ENCODE data around the gene MYO1D. TPM values are rescaled to one million over a fixed set of nuclear protein-coding genes. Genes with fewer than 3 reads are reported as not detected.

Gene MYO1D
- total RNA-seq, 1 donor from 2014 or later = 11.9 TPM

GRCh38 chr17:32831627-32832243 is 45.2 kb downstream of the MYO1D start:
- H3K4me1 Mint-ChIP-seq = peaks cover 4% of the 10 kb centered on the region
- DNase-seq (ENCODE audit: low read depth, low spot score) = no peak
- no peak overlapping the region for H3K27ac Mint-ChIP-seq (ENCODE audit: unreplicated experiment)
- H3K9me3 Mint-ChIP-seq = peaks cover 3% of the 10 kb centered on the region
- H3K36me3 Mint-ChIP-seq (ENCODE audit: low read depth) = no peaks in the 10 kb centered on the region
- H3K27me3 Mint-ChIP-seq (ENCODE audit: low read depth) = no peaks in the 10 kb centered on the region
- H3K4me3 Mint-ChIP-seq = no peak overlapping the region
- TF ChIP-seq, protein P1, sequence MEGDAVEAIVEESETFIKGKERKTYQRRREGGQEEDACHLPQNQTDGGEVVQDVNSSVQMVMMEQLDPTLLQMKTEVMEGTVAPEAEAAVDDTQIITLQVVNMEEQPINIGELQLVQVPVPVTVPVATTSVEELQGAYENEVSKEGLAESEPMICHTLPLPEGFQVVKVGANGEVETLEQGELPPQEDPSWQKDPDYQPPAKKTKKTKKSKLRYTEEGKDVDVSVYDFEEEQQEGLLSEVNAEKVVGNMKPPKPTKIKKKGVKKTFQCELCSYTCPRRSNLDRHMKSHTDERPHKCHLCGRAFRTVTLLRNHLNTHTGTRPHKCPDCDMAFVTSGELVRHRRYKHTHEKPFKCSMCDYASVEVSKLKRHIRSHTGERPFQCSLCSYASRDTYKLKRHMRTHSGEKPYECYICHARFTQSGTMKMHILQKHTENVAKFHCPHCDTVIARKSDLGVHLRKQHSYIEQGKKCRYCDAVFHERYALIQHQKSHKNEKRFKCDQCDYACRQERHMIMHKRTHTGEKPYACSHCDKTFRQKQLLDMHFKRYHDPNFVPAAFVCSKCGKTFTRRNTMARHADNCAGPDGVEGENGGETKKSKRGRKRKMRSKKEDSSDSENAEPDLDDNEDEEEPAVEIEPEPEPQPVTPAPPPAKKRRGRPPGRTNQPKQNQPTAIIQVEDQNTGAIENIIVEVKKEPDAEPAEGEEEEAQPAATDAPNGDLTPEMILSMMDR (conservative IDR thresholded peaks at IDR 0.05) = no peak

- no peak overlapping the region for H3K4me3 Mint-ChIP-seq
- peaks cover 4% of the 10 kb centered on the region for H3K4me1 Mint-ChIP-seq
These were observed 45.7 kb downstream of the MYO1D start for GRCh38 chr17:32831223-32831622.

GRCh38 chr17:32828822-32829221 is 48.1 kb downstream of the MYO1D start:
- Mint-ChIP-seq H3K4me3 (no peak overlapping the region), H3K4me1 (peaks cover 4% of the 10 kb centered on the region), H3K9me3 (no peaks in the 10 kb centered on the region), H3K36me3 (ENCODE audit: low read depth) (no peaks in the 10 kb centered on the region), H3K27ac (ENCODE audit: unreplicated experiment) (no peak overlapping the region), H3K27me3 (ENCODE audit: low read depth) (no peaks in the 10 kb centered on the region)
- TF ChIP-seq, protein P1 (conservative IDR thresholded peaks at IDR 0.05) = no peak
- no peak for DNase-seq (ENCODE audit: low read depth, low spot score)

More at GRCh38 chr17:32831223-32831622, 45.7 kb downstream of the MYO1D start:
- Mint-ChIP-seq H3K27ac (ENCODE audit: unreplicated experiment) (no peak overlapping the region), H3K27me3 (ENCODE audit: low read depth) (no peaks in the 10 kb centered on the region), H3K36me3 (ENCODE audit: low read depth) (no peaks in the 10 kb centered on the region), H3K9me3 (peaks cover 3% of the 10 kb centered on the region)
- DNase-seq (ENCODE audit: low read depth, low spot score) = no peak
- TF ChIP-seq, protein P1 (conservative IDR thresholded peaks at IDR 0.05) = no peak

DNA sequence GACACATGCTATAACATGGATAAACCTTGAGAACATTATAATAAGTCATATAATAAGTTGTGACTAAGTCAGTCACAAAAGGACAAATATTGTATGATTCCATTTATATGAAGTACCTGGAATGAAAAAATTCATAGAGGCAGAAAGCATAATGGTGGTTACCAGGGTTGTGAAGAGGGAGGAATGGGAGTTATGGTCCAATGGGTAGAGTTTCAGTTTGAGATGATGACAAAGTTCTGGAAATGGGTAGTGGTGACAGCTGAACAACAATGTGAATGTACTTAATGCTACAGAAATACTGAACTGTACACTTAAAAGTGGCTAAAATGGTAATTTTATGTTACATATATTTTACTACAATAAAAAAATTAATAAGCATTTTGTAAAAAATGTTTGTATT is 49.7 kb downstream of the MYO1D start:
- TF ChIP-seq, protein P1 (conservative IDR thresholded peaks at IDR 0.05) = no peak
- Mint-ChIP-seq H3K36me3 (ENCODE audit: low read depth) (no peaks in the 10 kb centered on the region), H3K4me3 (no peak overlapping the region), H3K9me3 (no peaks in the 10 kb centered on the region), H3K4me1 (peaks cover 7% of the 10 kb centered on the region), H3K27me3 (ENCODE audit: low read depth) (no peaks in the 10 kb centered on the region), H3K27ac (ENCODE audit: unreplicated experiment) (no peak overlapping the region)
- DNase-seq (ENCODE audit: low read depth, low spot score) = no peak

DNA sequence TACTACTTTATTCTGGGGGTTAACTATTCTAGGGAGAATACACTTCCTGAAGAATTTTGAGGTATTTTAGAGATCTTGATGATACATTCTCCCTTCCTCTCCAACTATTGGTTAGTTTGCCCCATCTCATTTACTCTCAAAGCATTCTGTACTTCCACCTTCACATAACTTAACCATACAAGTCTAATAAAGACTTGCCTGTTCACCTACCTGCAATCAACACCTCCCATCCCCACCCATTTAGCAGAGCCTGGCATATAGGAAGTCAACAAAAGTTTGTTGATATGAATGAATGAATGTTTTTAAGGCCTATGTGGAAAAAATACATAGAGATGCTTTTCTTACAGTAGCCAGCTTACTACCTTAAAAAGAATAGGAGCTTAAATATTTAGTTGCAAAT is 50.8 kb downstream of the MYO1D start:
- DNase-seq (ENCODE audit: low read depth, low spot score) = no peak
- Mint-ChIP-seq H3K36me3 (ENCODE audit: low read depth) (no peaks in the 10 kb centered on the region), H3K4me1 (peaks cover 7% of the 10 kb centered on the region), H3K9me3 (no peaks in the 10 kb centered on the region), H3K27ac (ENCODE audit: unreplicated experiment) (no peak overlapping the region), H3K4me3 (peak overlapping the region; percentile 18), H3K27me3 (ENCODE audit: low read depth) (peaks cover 4% of the 10 kb centered on the region)
- TF ChIP-seq, protein P1 (conservative IDR thresholded peaks at IDR 0.05) = no peak
